Stomach smooth muscle (tissue), 2 donors: ENCODE data around the gene ENDOU.

ENCODE experiments used
- H3K27ac ChIP-seq: one replicate; pipeline ENCODE4 v1.7.0; 2013; ENCODE audit warnings: mild to moderate bottlenecking, low read length, inconsistent platforms
- H3K27me3 ChIP-seq, 2 donors: one replicate each; pipeline ENCODE4 v1.7.0; 2013; ENCODE audit warnings: low read length in 2 of 2; ENCODE audit not compliant: insufficient read depth in 2 of 2, control insufficient read depth in 1 of 2
- H3K36me3 ChIP-seq, 2 donors: one replicate each; pipeline ENCODE4 v1.7.0; 2013; ENCODE audit warnings: low read length in 2 of 2; ENCODE audit not compliant: control insufficient read depth in 2 of 2, insufficient read depth in 2 of 2
- H3K4me1 ChIP-seq: one replicate; pipeline ENCODE4 v1.7.0; 2013; ENCODE audit warnings: low read length; ENCODE audit not compliant: control insufficient read depth, insufficient read depth
- H3K4me3 ChIP-seq, 2 donors: one replicate each; pipeline ENCODE4 v1.7.0; 2013; ENCODE audit warnings: low read length in 2 of 2
- H3K9ac ChIP-seq, 2 donors: one replicate each; pipeline ENCODE4 v1.7.0; 2013; ENCODE audit warnings: low read length in 2 of 2, mild to moderate bottlenecking in 1 of 2
- H3K9me3 ChIP-seq, 2 donors: one replicate each; pipeline ENCODE4 v1.7.0; 2013; ENCODE audit warnings: low read length in 2 of 2; ENCODE audit not compliant: control insufficient read depth in 2 of 2
- donor health status: healthy.
- donor health status: Pancreatic carcinoma.

ENDOU gene, protein sequence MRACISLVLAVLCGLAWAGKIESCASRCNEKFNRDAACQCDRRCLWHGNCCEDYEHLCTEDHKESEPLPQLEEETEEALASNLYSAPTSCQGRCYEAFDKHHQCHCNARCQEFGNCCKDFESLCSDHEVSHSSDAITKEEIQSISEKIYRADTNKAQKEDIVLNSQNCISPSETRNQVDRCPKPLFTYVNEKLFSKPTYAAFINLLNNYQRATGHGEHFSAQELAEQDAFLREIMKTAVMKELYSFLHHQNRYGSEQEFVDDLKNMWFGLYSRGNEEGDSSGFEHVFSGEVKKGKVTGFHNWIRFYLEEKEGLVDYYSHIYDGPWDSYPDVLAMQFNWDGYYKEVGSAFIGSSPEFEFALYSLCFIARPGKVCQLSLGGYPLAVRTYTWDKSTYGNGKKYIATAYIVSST

DNA sequence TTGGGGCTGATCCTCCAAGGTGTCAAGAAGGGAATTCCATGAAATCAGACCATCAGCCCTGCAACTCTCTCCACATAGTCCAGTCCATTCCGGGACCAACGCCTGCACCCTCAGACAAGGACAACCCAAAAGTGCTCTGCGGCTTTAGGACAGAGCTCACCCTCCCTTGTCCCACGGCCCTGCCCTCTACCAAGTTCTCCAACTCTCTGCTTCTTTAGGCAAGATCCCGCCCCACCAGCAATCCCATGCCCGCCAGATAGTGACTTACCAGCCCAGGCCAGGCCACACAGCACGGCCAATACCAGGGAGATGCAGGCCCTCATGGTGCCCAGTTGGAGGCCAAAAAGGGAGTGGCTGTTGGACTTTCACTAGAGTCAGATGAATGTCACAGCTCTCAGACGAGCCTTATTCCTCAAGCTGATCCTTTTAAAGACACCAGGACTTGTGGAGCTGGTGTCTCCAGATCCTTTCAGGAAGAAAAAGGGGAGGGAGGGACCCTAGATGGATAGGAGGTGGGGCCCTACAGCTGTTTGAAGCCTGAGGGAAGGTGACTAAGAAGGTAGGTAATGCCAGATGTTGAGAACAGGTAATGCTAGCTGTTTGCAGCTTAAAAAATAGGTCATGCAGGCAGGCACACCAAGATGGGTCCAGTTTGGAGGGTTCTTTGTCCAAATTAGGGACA, at the start of gene ENDOU:
TSS of gene ENDOU (minus strand) at position 400 of the 682 bp plus-strand sequence. CDS start at position 323, 77 bp downstream.
- H3K27ac ChIP-seq: no peak within 1 kb of the TSS
- no peak within 1 kb of the TSS for H3K9ac ChIP-seq

DNA sequence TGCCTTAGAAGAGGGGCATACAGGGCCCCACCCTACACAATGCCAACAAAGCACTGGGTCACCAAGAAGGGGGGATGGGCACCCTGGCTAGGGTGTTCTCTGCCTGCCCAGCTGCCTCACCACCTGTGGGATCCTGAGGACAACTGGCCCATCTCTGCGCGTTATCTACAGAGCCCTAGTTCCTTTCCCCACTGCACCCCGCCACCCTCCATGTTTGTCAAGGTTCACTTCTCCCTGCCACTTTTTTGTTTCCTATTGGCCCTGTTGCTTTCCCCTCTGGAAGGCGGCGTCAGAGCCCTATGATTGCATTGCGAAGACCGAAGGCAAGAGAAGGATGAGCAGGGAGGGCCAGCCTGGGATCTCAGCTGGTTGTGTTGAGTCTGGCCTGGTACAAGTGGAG, 49.4 kb upstream of the ENDOU start:
- H3K4me3 ChIP-seq: peak overlapping the region in 1 of 2 donors; percentile 29

More for the DNA sequence above, at the start of gene ENDOU:
- Histone ChIP-seq H3K9me3 (no peaks in the 10 kb centered on the region), H3K27me3 (no peaks in the 10 kb centered on the region), H3K36me3 (peaks cover 5 to 11% of the 10 kb centered on the region in 2 donors), H3K4me1 (peaks cover 7% of the 10 kb centered on the region), H3K4me3 (no peak within 1 kb of the TSS)

DNA sequence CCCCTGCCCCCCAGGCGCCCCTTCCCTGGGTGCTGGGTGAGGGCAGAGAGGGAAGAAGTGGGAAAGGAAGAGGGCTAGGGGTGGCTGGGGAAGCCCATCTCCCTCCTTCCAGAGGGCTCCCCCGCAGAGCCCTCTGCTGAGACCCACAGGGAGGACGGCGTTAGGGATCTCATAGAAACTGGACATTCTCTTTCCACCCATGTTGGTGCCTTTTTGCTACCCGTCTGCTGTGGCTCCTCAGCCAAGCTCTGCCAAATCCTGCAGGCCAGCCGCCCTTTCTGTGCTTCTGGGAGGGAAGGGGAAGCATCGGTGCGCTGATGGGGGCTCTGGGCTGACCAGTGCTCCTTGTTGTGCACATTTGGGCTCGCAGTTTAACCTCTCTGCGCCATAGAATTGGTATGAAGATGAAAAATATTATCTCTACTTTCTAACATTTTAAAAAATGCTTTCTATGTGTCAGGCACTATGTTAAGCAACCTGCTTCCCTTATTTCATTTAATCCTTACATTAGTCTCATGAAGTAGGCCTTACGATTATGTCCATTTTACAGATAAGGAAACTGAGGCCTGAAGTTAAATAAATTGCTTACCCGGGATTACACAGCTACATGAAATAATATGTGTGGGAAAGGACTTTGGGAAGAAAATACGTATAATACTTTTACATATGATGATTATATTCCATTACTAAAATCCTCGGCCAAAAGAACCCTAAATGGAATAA, 48.7 kb upstream of the ENDOU start:
- Histone ChIP-seq H3K27me3 (no peaks in the 10 kb centered on the region), H3K4me1 (peaks cover 55% of the 10 kb centered on the region), H3K9me3 (no peaks in the 10 kb centered on the region), H3K9ac (peak overlapping the region; percentile 71 to 72), H3K36me3 (no peaks in the 10 kb centered on the region), H3K27ac (no peak overlapping the region), H3K4me3 (peak overlapping the region; percentile 55 to 84)

More for the DNA sequence above, 49.4 kb upstream of the ENDOU start:
- Histone ChIP-seq H3K9me3 (no peaks in the 10 kb centered on the region), H3K4me1 (peaks cover 61% of the 10 kb centered on the region), H3K27ac (peak overlapping the region; percentile 49), H3K27me3 (no peaks in the 10 kb centered on the region), H3K9ac (peak overlapping the region in 1 of 2 donors; percentile 47), H3K36me3 (no peaks in the 10 kb centered on the region)

DNA sequence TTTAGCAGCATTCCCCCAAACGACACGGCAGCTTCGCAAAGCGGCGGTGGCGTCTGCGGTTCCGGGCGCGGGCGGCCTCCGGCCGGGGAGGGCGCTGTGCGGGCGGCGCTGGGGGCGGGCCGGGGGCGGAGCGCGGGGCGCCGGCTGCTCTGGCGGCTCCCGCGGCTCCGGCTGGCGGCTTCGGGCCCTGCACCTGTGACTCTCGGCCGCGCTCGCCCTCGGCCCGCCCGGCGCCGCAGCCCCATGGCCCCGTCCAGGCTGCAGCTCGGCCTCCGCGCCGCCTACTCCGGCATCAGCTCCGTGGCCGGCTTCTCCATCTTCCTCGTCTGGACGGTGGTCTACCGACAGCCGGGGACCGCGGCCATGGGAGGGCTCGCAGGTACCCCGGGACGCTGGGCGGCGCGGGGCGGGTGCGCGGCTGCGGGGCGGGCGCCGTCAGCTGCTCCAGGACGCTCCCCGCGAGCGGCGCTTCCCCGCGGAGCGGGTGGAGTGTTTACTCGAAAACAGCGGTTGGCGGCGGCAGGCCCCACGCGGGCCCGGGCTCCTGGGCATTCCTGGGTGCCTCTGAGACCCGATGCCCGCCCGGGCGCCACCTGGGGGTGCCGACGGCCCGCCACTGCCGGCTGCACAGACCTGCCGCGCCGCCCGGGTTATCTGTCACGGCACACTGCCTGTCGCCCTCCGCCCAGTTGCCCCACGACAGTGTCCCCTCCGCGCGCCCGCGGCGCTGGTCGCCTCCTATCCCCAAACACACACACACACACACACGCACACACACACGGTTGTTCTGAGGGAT, 48.0 kb upstream of the ENDOU start, which contains the start of gene SLC48A1:
TSS of gene SLC48A1 (plus strand) at position 177 of the 796 bp plus-strand sequence. CDS start at position 244, 67 bp downstream.
- no peaks in the 10 kb centered on the region for H3K36me3 ChIP-seq
- H3K9me3 ChIP-seq: no peaks in the 10 kb centered on the region
- peak within 1 kb of the TSS; percentile 72 to 81 for H3K9ac ChIP-seq
- H3K27me3 ChIP-seq: no peaks in the 10 kb centered on the region
- peak within 1 kb of the TSS; percentile 55 to 84 for H3K4me3 ChIP-seq
- peaks cover 48% of the 10 kb centered on the region for H3K4me1 ChIP-seq
- H3K27ac ChIP-seq: no peak within 1 kb of the TSS

DNA sequence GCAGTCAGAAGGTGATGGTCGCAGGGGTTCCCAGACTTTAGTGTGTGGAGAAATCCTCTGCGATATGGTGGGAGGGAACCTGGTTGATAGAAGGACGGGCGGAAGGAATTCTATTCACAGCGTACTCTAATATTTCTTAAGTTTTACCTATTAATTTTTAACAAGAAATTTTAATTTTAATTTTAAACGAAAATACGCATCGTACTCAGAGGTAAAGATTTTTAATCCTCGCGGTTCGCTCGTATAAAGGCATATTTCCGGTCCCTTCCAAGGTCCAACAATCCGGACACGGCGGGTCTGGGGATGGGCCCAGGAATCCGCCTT, 47.4 kb upstream of the ENDOU start:
- Histone ChIP-seq H3K9ac (peak overlapping the region; percentile 62 to 81), H3K9me3 (no peaks in the 10 kb centered on the region), H3K27ac (no peak overlapping the region), H3K27me3 (no peaks in the 10 kb centered on the region), H3K4me3 (peak overlapping the region; percentile 11 to 84), H3K36me3 (no peaks in the 10 kb centered on the region), H3K4me1 (peaks cover 42% of the 10 kb centered on the region)

DNA sequence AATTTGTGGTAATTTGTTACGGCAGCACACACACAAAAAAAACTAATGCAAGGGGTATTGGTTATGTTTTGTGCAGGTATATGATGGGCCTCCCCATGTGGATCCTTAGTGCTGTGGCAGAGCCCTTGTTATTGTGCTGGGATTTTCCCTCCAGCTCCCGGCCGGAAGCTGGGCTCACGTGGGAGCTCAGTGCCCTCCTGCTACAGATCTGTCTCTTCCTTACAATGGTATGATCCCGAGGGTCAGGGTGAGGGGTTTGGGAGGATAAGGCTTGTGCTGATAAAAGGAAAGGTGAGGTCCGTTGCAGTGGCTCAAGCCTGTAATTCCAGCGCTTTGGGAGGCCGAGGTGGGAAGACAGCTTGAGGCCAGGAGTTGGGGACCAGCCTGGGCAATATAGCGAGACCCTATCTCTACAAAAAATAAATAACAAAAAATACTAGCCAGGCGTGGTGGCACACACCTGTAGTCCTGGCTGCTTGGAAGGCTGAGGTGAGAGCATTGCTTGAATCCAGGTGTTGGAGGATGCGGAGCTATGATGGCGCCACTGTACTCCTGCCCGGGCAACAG, 46.9 kb upstream of the ENDOU start:
- Histone ChIP-seq H3K4me1 (peaks cover 37% of the 10 kb centered on the region), H3K36me3 (no peaks in the 10 kb centered on the region), H3K9ac (peak overlapping the region in 1 of 2 donors; percentile 62), H3K27me3 (no peaks in the 10 kb centered on the region), H3K9me3 (no peaks in the 10 kb centered on the region), H3K4me3 (peak overlapping the region; percentile 11 to 84), H3K27ac (no peak overlapping the region)

DNA sequence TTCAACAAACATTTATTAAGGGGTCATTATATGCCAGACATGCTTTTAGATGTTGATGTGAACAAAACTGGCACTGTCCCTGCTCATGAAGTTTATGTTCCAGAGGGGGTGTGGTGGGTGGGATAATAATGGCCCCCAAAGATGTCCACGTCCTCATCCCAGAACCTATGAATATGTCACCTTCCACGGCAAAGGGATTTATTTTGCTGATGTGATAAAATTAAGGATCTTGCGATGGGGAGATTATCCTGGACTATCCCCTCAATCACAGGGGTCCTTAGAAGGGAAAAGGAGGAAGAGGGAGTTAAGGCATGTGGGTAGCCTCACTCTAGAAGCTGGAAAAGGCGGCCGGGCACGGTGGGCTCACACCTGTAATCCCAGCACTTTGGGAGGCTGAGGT, 46.0 kb upstream of the ENDOU start:
- Histone ChIP-seq H3K27ac (no peak overlapping the region), H3K4me3 (no peak overlapping the region), H3K27me3 (no peaks in the 10 kb centered on the region), H3K9ac (no peak overlapping the region), H3K36me3 (no peaks in the 10 kb centered on the region), H3K4me1 (peaks cover 28% of the 10 kb centered on the region), H3K9me3 (no peaks in the 10 kb centered on the region)

DNA sequence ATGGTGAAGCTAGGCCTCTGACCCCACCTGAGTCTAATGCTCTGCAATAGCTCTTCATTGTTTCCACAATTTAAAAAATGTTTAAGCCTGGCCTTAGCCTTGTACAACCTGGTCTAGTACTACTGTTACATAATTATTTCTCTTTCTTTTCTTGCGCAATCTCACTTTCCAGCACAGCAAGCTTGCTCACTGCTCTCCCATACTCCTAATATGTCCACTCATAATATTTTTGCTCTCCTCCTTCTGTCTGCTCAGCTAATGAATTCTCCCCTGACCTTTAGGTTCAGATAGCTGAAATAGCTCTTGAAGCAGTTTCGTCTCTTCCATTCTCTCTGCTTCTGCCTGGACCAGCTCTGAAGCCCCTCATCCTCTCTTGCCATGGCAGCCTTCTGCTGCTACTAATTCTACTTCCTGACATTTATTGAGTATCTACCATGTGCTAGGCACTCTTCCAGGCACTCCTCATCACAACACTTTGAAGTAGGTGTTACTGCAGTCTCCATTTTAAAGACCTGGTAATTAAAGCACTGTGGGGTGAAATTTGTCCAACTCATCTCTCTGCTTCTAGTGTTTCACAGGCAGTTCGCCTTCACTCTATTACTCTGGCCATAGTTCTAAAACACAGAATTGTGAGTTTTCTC, 44.9 kb upstream of the ENDOU start:
- H3K36me3 ChIP-seq: no peaks in the 10 kb centered on the region
- H3K27me3 ChIP-seq: no peaks in the 10 kb centered on the region
- H3K27ac ChIP-seq: no peak overlapping the region
- H3K9me3 ChIP-seq: no peaks in the 10 kb centered on the region
- H3K4me3 ChIP-seq: no peak overlapping the region
- H3K9ac ChIP-seq: no peak overlapping the region
- H3K4me1 ChIP-seq: peaks cover 25% of the 10 kb centered on the region

DNA sequence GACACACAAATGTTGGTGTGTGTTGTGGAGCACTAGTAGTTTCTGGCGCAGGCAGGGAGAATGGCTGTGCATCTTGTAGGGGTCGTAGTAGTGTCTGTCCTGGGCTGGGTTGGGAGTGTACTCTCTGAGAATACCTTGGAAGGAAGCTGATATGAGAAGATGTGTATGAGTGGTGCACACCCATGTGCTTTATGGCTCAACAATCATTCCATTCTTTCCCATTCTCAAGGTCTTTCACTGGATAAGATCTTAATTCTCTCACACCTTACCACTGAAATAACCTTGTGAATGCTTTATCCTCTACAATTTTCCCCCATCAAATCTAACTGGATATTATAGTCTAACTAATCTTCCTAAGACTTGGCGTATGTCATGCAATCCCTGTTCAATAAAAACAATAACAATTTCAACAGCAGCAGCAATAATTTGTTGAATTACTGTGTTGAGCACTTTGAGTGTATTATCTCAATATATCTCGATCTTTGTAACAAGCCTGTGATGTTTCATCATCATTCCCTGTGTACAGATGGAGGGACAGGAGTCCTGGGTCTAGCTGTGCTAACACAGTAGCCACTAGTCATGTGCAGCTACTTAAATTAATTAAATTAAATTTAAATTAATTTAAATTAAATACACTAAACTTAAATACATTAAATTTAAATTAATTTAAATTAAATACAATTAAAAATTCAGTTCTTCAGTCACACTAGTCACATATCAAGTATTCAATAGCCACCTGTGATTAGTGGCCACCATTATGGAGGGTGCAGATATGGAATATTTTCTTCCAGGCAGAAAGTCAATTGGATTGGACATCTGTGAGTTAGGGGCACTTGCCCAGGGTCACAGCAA, 44.2 kb upstream of the ENDOU start:
- Histone ChIP-seq H3K36me3 (no peaks in the 10 kb centered on the region), H3K4me3 (no peak overlapping the region), H3K27me3 (no peaks in the 10 kb centered on the region), H3K9ac (peak overlapping the region in 1 of 2 donors; percentile 6), H3K4me1 (peaks cover 20% of the 10 kb centered on the region), H3K27ac (no peak overlapping the region), H3K9me3 (no peaks in the 10 kb centered on the region)
